Measurements from ENCODE around the gene HOXD8.

- TF ChIP-seq CTCF (IDR thresholded peaks at IDR 0.05): no peak
- TF ChIP-seq EZH2 (IDR thresholded peaks at IDR 0.05): no peak
- no peak for TF ChIP-seq EZH2phosphoT487 (IDR thresholded peaks at IDR 0.05)
These were observed 48.1 kb downstream of the HOXD8 start for GRCh38 chr2:176177580-176178037.

Measured in neural progenitor cell (in vitro differentiated cells).